ENCODE data around the gene HTR1A.

The HTR1A gene

DNA sequence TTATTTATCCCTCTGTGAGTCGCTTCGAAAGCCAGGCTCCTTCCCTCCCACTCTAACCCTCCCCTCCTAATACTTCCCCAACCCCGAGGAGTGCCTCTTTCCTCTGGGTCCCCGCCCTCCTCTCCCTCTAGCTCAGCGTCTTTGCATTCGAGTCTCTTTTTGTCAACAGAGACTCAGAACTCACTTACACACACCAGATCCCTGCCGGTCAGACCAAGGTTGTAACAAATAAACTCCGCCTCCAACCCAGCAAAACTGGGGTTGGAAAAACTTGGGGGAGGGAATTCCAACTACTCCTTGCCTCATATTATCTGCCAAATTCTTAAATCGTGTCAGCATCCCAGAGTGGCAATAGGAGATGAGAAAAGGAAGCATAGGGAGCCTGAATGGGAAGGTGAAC, at the start of gene HTR1A:
Gene HTR1A, minus strand, starts transcription at position 167 of the 400 bp plus-strand sequence. CDS start 726 bp downstream, outside the sequence.
- no peak for DNase-seq (ENCODE audit: low spot score)

DNA sequence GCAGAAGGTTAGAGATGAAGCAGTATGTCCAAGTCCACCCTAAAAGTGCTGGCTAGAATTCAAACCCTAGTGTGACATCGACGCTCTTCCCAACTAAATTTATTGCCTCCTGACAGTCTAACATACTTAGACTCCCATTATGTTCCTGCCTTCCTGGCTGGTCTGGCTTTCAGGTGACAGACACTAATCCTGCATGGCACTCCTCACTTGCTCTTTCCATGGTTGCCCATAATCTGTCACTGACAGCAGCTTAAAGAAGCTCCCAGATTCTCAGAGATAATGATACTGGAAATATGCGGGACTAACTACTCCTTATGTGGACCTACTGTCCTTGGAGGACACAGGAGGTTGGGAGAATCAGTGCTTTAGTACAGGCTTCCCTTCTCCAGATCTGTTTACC, 41.7 kb upstream of the HTR1A start:
- no peak for DNase-seq (ENCODE audit: low spot score)

DNA sequence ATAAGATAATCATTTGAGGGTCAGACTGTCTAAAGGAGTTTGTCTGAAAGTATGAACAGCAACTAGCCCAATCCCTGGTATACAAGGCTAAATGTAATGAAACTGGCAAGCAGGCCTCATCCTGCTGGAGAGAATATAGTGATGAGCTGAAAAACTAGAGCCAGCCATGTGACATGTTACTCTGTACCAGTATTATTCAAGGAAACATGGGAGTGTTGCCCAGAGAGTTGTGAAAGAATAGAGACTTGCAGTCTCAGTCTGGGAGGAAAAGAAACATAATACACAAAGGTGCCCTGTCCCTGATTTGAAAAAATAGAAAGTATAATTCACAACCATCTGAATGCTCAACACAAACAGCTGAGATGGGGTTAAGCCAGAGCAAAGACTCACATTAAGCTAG, 37.9 kb upstream of the HTR1A start:
- no peak for DNase-seq (ENCODE audit: low spot score)

DNA sequence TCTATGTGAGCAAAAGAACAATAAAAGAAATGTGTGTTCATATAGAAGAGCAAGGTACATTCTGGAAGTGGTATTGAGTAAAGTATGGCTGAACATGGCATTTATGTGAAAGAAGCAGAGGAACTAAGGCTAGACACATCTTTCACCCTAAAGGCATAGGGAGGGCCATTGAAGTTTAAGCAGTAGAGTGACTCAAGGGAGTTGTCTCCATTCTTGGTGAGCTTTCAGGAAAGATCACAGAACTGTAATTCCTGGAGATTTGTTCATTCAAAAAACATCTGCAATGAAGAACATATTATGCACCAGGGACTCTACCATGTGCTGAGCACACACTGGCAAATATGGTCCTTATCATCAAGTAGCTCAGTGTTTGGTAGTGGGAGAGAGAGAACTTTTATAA, 24.8 kb upstream of the HTR1A start:
- no peak for DNase-seq (ENCODE audit: low spot score)

DNA sequence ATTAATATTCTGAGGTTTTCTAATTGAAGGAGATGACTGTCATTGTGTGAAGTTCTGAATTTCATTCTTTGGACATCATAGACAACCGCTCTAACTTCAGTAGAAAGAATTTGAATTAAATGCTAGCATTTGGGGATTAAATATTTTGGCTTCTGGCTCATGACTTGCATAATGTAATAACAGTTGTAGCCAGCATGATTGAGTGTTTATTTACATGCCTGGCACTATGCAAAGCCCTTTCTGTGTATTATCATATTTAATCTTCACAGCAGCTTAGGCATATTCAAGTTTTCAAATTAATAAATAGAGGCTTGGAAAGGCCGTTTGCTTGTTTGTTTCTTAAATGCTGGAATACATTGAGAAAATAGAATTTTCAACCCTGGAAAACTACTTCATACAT, 19.6 kb upstream of the HTR1A start:
- no peak for DNase-seq (ENCODE audit: low spot score)

DNA sequence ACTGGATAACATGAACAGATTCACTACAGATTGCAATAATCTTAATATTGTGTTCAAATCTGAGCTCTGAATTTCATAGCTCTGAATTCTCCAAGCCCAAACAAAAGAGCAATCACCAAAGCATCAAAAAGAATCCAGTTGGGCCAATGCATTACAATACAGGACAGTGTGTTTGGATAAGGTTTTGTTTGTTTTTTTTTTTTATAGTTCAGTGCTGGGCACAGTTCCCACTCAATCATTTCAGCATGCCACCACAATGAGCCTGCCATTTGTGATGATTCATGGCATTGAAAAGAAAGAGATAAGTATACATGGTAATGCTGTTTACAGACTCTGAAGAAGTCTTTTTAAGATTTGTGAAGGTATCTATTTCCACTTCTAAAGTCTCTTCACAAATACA, 1.7 kb upstream of the HTR1A start:
- no peak for DNase-seq (ENCODE audit: low spot score)

DNA sequence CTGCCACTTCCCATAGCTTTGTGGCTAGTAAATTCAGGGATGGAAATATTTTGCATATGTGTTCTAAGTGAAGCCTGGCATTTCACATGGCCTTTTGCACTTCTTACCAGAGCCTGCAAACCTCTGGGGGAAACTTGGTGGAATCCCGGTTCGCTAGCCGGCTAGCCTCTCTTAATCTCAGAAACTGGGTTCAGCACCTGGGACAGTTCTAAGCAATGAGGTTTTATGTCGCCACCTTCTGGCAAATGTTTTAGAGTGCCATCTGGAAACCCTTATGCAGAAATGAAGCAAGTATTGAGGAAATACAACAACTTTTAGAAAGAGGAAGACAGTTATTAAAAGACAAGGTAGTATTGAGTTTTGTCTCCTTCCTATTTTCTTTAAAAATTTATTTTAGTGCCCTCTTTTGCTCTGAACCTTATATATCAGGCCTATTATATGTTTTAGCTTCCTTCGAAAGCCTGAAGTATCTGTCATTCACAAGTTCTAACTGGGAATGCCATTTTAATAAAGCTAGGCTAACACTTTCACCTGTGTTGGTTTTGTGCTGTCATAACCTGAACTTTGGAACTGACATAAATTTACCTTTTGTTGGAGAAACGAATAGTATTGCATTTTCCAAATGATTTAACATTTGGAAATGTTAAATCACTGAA, 963 bp upstream of the HTR1A start:
- peak; percentile 67 for DNase-seq (ENCODE audit: low spot score)

DNA sequence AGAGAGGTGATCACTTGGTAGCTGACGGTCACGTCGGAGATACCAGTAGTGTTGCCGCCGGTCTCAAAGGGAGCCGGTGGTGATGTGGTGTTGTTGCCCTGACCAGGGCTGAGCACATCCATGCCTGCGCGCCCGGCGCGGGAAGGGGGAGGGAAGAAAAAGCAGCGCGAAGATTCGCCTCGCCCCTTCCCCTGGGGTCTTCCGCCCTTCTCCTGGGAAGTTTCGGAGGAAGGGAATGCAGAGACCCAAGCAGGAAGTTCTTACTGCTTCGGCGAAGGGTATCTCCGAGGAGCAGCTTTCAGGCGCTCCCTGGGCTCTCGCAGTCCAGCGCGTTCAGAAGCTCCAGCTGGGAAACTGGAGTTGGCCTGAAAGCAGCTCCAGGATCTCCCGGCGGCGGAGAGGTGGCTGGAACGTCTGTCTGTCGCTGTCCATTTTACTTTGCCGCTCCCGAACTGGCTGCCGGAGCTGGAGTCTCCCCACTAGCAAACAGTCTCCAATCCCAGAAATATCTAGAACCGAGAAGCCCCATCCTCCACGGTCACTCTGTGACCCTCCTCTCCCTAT, 565 bp downstream of the HTR1A start:
- DNase-seq (ENCODE audit: low spot score) = no peak

DNA sequence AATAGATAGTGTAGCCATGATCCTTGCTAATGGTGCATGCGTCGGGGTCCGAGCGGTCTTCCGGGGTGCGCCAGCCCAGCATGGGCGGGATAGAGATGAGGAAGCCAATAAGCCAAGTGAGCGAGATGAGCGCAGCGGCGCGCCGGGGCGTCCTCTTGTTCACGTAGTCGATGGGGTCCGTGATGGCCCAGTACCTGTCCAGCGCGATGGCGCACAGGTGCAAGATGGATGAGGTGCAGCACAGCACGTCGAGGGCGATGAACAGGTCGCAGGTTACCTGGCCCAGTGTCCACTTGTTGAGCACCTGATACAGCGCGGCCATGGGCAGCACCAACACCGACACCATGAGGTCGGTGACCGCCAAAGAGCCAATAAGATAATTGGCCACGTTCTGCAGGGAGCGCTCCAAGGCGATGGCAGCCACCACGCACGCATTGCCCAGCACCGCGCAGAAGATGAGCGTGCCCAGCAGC, 1.1 kb downstream of the HTR1A start:
- DNase-seq (ENCODE audit: low spot score) = no peak

DNA sequence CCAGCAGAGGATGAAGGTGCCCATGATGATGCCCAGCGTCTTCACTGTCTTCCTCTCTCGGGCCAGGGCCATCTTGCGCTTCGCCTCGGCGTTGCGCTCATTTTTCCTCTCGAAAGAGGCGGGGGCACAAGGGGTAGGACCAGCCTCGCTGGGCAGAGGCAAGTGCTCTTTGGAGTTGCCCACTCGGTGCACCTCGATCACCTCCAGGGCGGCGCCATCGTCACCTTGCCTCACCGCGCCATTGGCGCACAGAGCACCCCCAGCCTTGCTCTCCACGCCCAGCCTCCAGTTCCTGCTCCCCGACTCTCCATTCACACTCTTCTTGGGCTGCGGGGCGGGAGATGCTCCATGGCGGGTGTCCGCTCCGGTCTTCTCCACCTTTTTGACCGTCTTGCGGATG, 1.6 kb downstream of the HTR1A start:
- DNase-seq (ENCODE audit: low spot score) = no peak

DNA sequence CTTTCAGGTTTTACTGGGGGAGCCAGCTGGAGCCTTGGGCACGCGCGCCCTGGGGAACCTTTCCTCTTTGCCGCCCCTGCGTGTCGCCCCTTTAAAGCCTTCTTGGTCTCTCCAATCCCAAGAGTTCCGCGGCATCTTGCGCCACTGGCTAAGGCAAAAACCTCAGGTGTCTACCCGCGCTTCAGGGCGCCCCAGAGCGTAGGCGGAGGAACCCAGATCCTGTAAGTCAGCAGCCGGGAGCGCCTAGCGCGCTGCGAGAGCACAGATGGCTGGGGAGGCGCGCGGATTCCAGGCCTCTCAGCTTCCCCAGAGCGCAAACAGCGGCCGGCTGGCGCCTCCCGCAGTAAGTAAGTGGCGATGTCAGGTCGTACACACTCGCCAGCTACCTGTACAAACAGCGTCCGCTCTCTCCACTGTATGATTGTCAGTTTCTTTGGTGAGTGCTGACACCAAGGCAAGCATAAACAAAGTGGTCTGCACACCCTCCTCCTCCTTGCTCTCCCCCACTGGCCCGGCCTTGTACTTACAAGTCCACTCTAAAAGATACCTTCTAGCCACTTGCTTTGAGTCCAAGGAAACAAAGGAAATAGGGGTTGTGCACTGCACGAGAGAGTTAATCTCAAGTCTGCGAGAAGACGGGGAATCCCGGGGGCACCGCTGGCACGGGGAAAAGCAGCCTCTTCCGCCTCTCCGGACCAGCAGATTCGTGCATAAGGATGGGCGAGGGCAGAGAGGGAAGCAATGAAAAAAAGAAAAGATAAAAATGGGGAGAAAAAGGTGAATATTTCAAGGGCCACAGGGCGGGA, 2.9 kb downstream of the HTR1A start:
- peak; percentile 35 for DNase-seq (ENCODE audit: low spot score)

DNA sequence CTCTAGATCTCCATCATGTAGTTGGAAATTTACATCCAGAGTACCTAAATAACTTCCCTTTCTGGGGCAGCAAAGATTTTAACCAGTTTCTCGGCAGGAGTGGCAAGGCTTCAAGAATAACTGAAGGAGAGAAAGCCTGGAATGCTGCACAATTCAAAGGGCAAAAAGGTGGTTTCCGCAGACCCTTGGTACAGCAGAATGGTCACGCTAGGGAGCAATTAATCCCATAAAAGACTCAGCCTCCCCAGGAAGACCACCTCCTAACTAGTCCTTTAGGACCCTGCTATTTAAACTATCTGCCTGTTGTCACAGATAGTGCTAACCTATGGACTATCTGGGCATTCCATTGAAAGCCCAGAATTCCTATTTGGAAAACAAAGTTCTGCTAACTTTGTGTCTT, 3.6 kb downstream of the HTR1A start:
- DNase-seq (ENCODE audit: low spot score) = no peak

DNA sequence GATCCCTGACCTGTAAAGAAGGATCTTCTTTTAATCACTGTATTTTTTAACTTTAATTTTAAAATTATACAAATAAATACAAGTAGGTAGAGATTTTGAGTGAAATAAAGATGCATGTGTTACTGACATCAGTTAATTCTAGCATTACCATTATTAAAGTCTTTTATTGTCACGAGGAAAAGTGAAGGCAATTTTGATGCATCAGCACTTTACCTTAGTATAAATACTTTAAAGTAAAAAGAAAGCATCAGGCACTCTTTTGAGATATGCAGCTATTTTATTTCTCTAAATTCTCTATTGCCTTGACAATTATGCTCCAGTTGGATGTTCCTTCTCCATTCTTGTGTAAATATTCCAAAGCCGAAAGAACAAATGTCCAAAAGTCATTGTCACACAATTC, 4.6 kb downstream of the HTR1A start:
- DNase-seq (ENCODE audit: low spot score) = no peak

DNA sequence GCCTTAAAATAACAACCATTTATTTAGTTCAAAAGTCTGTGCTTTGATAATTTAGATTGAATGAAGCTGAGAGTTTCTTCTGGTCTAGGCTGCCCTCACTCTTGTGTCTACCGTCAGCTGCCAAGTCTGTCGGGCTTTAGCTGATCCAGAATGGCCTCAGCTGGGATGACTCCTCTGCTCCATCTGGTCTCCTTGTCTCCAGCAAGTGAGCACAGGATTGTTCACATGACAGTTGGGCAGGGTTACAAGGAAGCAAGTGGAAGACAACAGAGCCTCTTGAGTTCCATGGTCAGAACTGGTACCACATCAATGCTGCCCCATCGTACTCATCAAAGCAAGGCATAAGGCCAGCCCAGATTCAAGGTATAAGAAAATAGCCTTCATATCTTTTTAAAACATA, 9.0 kb downstream of the HTR1A start:
- no peak for DNase-seq (ENCODE audit: low spot score)

DNA sequence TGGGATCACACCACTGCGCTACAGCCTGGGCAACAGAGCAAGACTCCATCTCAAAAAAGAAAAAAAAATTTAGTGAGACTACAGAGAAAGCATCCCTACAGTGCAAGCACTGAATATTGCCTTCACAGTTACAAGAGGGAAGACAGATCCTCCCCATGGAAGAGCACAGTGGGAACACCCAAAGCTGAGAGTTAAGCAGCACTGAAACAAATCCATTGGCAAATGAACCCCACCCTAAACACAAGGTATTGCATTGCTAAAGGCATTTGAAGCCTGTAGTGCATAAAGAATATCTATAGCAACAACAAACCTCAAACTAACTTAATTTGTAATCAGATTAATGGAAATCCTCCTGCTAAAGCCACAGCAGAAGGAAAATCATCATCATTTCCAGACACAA, 27.1 kb downstream of the HTR1A start:
- DNase-seq (ENCODE audit: low spot score) = no peak

DNA sequence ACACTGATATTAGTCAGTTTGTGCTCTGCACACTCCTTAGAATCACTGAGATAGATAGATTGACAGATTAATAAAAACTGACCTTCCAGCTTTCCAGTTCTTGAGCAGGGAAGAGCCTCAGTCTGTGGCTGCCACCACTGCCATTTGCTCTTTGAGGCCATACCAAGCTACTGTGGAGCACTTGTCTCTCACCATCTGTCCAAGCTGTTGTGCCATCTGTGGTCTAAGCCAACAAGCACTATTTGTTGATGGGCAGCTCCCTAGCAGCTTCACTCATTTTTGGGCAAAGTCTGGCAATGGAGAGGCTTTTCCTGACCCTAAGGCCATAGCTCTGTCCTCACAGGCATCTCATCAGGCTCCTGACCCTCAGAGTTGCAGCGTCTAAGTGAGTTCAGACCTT, 30.4 kb downstream of the HTR1A start:
- no peak for DNase-seq (ENCODE audit: low spot score)

DNA sequence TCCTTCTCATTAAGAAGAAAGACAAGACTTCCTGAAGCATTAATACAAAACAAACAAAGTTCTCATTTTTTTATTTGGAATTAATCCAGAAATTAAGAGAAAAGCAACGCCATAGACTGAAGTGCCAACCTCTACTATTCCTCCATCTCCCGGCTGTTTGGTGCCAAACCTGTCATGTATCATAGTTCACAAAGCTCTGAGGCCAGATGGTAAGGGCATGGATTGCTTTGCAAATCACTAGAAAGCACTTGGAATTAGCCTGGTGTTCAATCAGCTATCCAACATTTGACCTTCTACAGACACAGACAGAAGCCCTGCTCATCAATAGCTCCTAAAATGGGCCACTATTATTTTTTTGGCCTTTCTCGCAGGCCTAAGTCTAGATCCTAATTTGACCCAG, 33.8 kb downstream of the HTR1A start:
- no peak for DNase-seq (ENCODE audit: low spot score)

DNA sequence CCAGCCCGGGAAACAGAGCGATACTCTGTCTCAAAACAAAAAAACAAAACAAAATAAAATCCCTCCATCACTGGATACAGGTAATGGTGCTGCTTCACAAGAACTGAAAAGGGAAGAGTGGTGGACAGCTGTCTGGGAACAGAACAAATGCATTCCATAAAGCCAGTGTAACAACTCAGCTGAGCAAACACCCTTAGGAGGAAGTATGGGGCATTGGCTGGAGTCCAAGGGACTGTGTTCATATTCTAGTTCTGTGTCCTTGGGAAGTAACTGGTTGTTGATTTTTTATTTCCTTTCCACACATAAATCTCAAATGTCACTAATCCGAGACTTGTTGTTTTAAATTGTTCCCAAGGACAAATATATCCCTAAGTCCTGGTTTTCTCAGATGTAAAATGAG, 38.3 kb downstream of the HTR1A start:
- peak; percentile 39 for DNase-seq (ENCODE audit: low spot score)

DNA sequence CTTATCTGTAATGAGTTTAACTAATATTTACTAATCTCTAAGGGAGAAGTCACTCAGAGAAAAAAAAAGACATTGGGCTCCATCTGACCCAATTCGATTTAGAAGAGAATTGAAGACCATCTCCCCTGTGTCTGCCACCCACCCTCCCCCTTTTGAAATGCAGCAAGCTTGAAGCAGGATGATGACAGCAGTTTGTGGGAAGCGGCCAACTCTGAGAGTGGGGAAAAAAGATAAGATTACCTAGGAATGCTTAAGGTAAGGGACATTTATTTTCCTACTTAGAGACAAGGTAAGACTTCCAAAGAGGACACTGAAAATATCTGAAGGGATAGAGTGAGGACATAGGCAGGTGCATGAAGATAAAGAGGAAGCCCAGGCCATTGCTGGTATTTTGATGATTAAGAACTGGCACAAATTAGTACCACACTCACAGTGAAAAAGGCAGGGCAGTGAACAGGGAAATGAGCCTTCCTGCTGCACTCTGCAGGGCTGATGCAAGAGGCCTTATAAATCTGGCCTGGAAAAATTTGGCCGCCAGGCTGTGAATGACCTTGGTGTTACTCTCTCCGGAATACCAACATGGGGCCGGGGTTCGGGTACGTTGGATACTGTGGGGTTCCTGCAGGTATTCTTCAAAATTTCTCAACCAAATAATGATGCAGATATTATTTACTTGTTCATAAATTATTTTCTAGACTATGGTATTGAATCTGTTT, 42.3 kb downstream of the HTR1A start:
- no peak for DNase-seq (ENCODE audit: low spot score)

DNA sequence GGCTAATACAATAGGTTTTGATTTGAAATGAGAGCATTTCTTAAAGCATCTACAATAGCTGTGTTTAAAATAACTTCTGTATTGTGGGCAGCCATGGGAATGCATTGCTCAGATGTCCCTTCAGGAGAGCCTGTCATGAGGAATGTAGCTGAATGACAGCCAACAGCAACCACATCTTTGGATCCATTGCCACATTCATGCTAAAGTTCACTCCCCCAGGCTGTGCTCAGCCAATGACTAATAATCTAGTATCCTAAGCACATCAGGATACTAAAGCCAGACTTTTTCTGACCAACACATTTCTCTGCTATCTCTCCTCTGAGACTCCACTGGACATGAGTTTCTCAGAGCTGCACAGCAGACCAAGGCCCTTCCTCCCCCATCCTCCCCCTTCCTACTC, 45.5 kb downstream of the HTR1A start:
- DNase-seq (ENCODE audit: low spot score) = peak; percentile 35

DNA sequence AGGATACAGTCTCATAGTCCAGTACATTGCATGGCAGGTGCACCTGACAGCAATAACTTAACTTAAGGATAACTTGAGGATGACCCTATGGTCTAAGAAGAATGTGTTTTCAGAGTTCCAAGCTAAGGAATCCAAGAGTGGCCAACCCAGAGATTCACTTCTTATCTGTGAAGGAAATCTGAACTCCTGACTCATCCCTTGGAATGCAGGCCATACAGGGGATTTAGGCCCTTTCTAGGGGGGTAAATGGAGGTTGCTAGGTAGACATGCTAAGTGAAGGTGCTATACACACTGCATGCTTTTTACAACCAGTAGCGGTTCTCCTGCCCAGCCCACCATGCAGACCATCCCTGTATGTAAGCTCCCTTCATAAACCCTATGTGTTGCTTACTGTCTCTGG, 50.4 kb downstream of the HTR1A start:
- no peak for DNase-seq (ENCODE audit: low spot score)

Measured in kidney tubule cell (primary cell).